OCI-LY1 (cell line): ENCODE results near the gene ZDHHC14.

Source experiments
- H2AFZ ChIP-seq: fragments of 200-600 bp; sonication (generic), shearing (Covaris generic); 2 replicates; pipeline ENCODE4 v1.6.0; 2014; ENCODE audit warnings: antibody characterized with exemption, mild to moderate bottlenecking, low read length
- H3F3A ChIP-seq: fragments of 200-600 bp; sonication (generic), shearing (Covaris generic); 2 replicates; pipeline ENCODE4 v1.6.0; 2014; ENCODE audit warnings: mild to moderate bottlenecking, antibody characterized with exemption, low read length, moderate library complexity; ENCODE audit not compliant: insufficient read depth
- H3K27ac ChIP-seq: fragments of 200-600 bp; sonication (generic); 2 replicates; pipeline ENCODE4 v1.5.1; 2014; ENCODE audit warnings: low read length, mixed run types, mild to moderate bottlenecking, low read depth; ENCODE audit not compliant: poor library complexity, severe bottlenecking
- H3K27me3 ChIP-seq: fragments of 200-600 bp; sonication (generic); 2 replicates; pipeline ENCODE4 v1.6.0; 2014; ENCODE audit warnings: antibody characterized with exemption, mild to moderate bottlenecking, low read length, moderate library complexity; ENCODE audit not compliant: insufficient read depth
- H3K36me3 ChIP-seq: fragments of 200-600 bp; sonication (generic); 2 replicates; pipeline ENCODE4 v1.6.1; 2014; ENCODE audit warnings: mild to moderate bottlenecking, antibody characterized with exemption, low read length, moderate library complexity, mixed read lengths; ENCODE audit not compliant: insufficient read depth
- H3K4me1 ChIP-seq: fragments of 200-600 bp; sonication (generic); 2 replicates; pipeline ENCODE4 v1.5.1; 2014; ENCODE audit warnings: mild to moderate bottlenecking, low read length, moderate library complexity; ENCODE audit not compliant: insufficient read depth, severe bottlenecking
- H3K4me2 ChIP-seq: fragments of 200-600 bp; sonication (generic), shearing (Covaris generic); 2 replicates; pipeline ENCODE4 v1.6.1; 2014; ENCODE audit warnings: low read length
- H3K4me3 ChIP-seq: fragments of 200-600 bp; sonication (generic); 2 replicates; pipeline ENCODE4 v1.5.1; 2014; ENCODE audit warnings: low read length, low read depth, mild to moderate bottlenecking, mixed read lengths; ENCODE audit not compliant: poor library complexity, severe bottlenecking
- H3K79me2 ChIP-seq: fragments of 200-600 bp; shearing (Covaris generic); 2 replicates; pipeline ENCODE4 v1.6.1; 2016; ENCODE audit warnings: mixed run types, low read length, mixed read lengths; ENCODE audit not compliant: insufficient read depth
- H3K9ac ChIP-seq: fragments of 200-600 bp; sonication (generic), shearing (Covaris generic); 2 replicates; pipeline ENCODE4 v1.6.1; 2014; ENCODE audit warnings: mild to moderate bottlenecking, low read length, mixed read lengths
- H3K9me2 ChIP-seq: fragments of 200-600 bp; sonication (generic), shearing (Covaris generic); 2 replicates; pipeline ENCODE4 v1.6.1; 2014; ENCODE audit warnings: low read depth, mild to moderate bottlenecking, low read length, mixed read lengths
- H3K9me3 ChIP-seq: fragments of 200-600 bp; shearing (Covaris generic); 2 replicates; pipeline ENCODE4 v1.6.1; 2014; ENCODE audit warnings: low read length, mixed read lengths
- H4K20me1 ChIP-seq: fragments of 200-600 bp; sonication (generic), shearing (Covaris generic); 2 replicates; pipeline ENCODE4 v1.6.0; 2016; ENCODE audit warnings: mild to moderate bottlenecking, low read length; ENCODE audit not compliant: insufficient read depth
- EZH2 ChIP-seq: fragments of 200-600 bp; sonication (generic), shearing (Covaris generic); IDR thresholded peaks from 2 replicates; pipeline ENCODE4 v1.8.0; 2017; ENCODE audit warnings: borderline replicate concordance, mixed run types, mild to moderate bottlenecking, antibody characterized with exemption, low read length, moderate library complexity, mixed read lengths
- TF ChIP-seq, protein P1 (sequence below): fragments of 200-600 bp; sonication (generic), shearing (Covaris generic); IDR thresholded peaks from 2 replicates; pipeline ENCODE4 v1.5.1; 2017; ENCODE audit warnings: mild to moderate bottlenecking, antibody characterized with exemption, low read length, moderate library complexity, mixed read lengths

ZDHHC14 gene

DNA sequence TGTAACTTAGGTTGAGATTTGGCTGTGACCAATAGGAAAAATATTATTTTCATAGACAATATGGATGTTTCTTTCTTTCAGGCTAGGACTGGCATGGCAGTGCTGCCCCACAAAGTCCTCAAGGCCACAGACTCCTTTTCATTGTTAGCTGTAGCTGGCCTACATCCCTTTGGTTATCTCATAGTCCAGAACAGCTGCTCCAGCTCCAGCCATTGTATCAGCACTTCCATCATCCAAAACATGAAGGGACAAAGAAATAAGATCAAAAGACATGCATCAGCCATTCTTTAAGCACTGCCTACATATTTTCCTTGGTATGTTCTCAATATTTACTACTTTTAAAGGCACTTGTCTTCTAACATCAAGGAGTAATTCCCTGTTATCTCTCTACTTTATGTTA, 73.0 kb downstream of the ZDHHC14 start:
- H3K4me1 ChIP-seq: no peaks in the 10 kb centered on the region
- H3K9ac ChIP-seq: no peak overlapping the region
- no peaks in the 10 kb centered on the region for H4K20me1 ChIP-seq
- H3K36me3 ChIP-seq: no peaks in the 10 kb centered on the region
- no peaks in the 10 kb centered on the region for H3K79me2 ChIP-seq
- no peaks in the 10 kb centered on the region for H3F3A ChIP-seq
- H3K9me3 ChIP-seq: no peaks in the 10 kb centered on the region
- no peaks in the 10 kb centered on the region for H3K27me3 ChIP-seq
- H3K4me3 ChIP-seq: no peak overlapping the region
- H3K4me2 ChIP-seq: no peak overlapping the region
- H2AFZ ChIP-seq: no peak overlapping the region
- no peak overlapping the region for H3K27ac ChIP-seq
- TF ChIP-seq, protein P1, sequence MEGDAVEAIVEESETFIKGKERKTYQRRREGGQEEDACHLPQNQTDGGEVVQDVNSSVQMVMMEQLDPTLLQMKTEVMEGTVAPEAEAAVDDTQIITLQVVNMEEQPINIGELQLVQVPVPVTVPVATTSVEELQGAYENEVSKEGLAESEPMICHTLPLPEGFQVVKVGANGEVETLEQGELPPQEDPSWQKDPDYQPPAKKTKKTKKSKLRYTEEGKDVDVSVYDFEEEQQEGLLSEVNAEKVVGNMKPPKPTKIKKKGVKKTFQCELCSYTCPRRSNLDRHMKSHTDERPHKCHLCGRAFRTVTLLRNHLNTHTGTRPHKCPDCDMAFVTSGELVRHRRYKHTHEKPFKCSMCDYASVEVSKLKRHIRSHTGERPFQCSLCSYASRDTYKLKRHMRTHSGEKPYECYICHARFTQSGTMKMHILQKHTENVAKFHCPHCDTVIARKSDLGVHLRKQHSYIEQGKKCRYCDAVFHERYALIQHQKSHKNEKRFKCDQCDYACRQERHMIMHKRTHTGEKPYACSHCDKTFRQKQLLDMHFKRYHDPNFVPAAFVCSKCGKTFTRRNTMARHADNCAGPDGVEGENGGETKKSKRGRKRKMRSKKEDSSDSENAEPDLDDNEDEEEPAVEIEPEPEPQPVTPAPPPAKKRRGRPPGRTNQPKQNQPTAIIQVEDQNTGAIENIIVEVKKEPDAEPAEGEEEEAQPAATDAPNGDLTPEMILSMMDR: no peak
- no peak for TF ChIP-seq EZH2
- no peaks in the 10 kb centered on the region for H3K9me2 ChIP-seq

DNA sequence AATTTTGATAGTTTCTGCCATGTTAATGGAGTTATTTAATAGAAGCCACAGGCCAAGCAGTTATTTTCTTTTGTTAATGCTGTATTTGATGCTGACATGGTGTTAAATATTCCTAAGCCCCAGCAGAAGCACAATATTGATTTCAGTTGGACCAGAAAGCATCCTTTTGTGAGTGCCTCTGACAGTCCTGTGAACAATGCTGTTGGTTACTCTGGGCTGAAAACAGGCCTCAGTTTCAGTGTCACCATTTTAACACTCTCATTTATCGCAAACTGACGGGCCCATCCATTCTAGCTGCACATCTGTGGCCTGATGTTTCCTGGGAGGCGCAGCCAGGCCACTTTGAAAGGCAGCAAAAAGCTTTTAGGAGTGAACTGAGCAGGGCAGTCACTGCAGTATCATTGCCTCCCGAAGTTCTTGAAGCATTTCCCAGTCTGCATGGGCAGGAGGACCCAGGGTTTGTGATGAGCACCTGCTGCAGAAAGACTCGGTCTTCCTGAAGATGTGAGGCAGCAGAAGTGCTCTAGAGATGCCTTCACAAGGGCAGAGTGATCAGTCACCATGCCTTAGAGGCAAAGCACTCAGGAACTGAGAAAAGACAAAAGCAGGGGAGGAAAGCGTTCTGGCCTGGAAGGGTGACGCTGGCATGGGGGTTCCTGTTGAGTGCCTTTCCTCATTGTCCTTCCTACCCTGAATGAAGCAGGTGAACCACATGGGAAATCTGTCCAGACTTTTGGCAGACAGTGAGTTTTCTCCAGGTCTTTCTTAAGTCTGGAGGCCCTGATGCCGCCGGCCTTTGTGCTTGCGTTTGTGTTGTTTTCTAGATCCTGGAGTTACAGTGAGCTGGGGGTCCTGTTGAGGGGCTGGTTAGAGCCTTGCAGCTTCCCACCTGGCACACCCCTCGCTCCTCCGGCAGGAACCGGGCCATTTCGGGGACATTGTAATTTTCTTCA, 74.0 kb downstream of the ZDHHC14 start:
- H3F3A ChIP-seq: no peaks in the 10 kb centered on the region
- no peak overlapping the region for H2AFZ ChIP-seq
- H3K4me3 ChIP-seq: no peak overlapping the region
- H3K9ac ChIP-seq: no peak overlapping the region
- no peak for TF ChIP-seq EZH2
- TF ChIP-seq, protein P1: no peak
- H4K20me1 ChIP-seq: no peaks in the 10 kb centered on the region
- no peak overlapping the region for H3K27ac ChIP-seq
- no peaks in the 10 kb centered on the region for H3K27me3 ChIP-seq
- H3K9me2 ChIP-seq: no peaks in the 10 kb centered on the region
- H3K4me1 ChIP-seq: no peaks in the 10 kb centered on the region
- no peak overlapping the region for H3K4me2 ChIP-seq
- no peaks in the 10 kb centered on the region for H3K79me2 ChIP-seq
- H3K36me3 ChIP-seq: no peaks in the 10 kb centered on the region
- no peaks in the 10 kb centered on the region for H3K9me3 ChIP-seq

DNA sequence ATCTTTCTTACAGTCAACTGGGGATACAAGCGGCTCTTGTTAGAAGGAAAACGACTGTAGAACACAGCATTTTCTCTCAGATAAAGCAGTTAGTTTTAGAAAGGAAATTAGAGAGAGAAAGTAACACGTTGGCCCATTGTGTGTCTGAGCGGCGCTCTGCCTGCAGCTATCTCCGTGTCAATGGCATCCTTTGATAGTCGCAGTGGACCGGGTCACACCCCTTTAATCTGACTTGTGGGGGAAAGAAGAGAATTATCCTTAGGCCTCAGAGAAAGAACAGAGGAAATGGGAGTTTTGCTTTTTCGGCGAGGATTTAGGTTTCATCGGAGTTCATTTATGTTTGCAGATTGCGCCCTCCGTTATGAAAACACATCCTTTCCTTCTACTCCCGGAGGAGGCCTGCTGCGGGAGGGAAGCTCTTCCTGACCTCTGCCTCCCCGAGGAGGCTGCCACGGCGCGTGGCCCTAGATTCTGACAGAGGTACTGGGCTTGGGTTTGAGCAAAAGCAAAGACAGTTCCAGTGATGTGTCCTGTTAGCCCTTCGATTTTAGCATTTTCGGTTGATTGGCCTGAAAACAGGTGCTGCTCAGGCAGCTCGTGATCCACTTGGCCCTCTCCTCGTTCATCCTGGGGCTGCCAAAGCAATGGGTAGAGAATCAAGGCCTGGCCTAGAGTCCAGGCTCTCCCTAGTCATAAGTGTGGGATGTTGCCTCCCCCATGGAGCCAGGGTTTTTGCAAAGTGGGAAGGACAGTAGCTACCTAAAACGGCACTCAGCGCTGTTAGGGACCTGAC, 74.9 kb downstream of the ZDHHC14 start:
- Histone ChIP-seq H3K79me2 (no peaks in the 10 kb centered on the region), H3K4me2 (no peak overlapping the region), H3K36me3 (no peaks in the 10 kb centered on the region), H2AFZ (no peak overlapping the region), H3F3A (no peaks in the 10 kb centered on the region), H3K9me2 (no peaks in the 10 kb centered on the region), H3K27ac (no peak overlapping the region), H3K27me3 (no peaks in the 10 kb centered on the region), H3K9ac (no peak overlapping the region), H4K20me1 (no peaks in the 10 kb centered on the region), H3K4me1 (no peaks in the 10 kb centered on the region), H3K9me3 (no peaks in the 10 kb centered on the region), H3K4me3 (no peak overlapping the region)
- no peak for TF ChIP-seq EZH2
- TF ChIP-seq, protein P1: no peak
